ENCODE results near the gene DENND10.
"Not testable (repeated sequence)": the region's sequence is repeated elsewhere in the genome, so short reads cannot be mapped to it uniquely, and the experiment has no call there.

The DENND10 gene

GRCh38 chr10:119135513-119135881 is 31.6 kb downstream of the DENND10 start:
- DNase-seq = peak; percentile 43

- DNase-seq = no peak
These were observed 32.2 kb downstream of the DENND10 start for GRCh38 chr10:119136084-119136483.

DNA sequence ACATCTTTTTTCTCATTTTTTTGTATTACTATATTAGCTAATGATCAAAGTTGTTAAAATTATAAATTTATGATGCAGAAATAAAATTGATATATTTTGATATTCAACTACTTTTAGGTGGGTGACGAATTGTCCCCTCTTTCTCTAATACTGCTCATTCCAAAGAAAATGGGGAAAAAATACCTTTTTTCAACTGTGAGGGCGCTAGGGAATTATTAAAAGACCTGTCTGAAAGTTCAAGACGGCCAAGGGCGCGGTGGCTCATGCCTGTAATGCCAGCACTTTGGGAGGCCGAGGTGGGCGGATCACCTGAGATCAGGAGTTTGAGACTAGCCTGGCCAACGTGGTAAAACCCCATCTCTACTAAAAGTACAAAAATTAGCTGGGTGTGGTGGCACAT is 34.0 kb downstream of the DENND10 start:
- DNase-seq = not testable (repeated sequence)

GRCh38 chr10:119138346-119139306 is 34.7 kb downstream of the DENND10 start:
- no peak for DNase-seq

GRCh38 chr10:119139464-119140067 is 35.7 kb downstream of the DENND10 start:
- no peak for DNase-seq

GRCh38 chr10:119140603-119141245 is 36.8 kb downstream of the DENND10 start:
- DNase-seq = no peak

DNA sequence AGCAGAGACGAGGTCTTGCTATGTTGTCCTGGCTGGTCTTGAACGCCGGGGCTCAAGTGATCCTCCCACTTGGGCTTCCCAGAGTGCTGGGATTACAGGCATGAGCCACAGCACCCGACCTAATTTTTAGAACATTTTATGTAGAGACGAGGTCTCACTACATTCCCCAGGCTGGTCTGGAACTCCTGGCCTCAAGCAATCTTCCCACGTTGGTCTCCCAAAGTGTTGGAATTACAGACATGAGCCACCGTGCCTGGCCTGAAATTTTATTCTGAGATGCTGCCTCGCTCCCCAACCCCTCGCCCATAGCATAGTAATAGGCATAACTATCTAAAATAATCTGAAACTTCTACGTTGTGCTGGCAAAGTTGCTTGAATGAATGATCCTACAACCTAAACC is 39.7 kb downstream of the DENND10 start:
- no peak for DNase-seq

DNA sequence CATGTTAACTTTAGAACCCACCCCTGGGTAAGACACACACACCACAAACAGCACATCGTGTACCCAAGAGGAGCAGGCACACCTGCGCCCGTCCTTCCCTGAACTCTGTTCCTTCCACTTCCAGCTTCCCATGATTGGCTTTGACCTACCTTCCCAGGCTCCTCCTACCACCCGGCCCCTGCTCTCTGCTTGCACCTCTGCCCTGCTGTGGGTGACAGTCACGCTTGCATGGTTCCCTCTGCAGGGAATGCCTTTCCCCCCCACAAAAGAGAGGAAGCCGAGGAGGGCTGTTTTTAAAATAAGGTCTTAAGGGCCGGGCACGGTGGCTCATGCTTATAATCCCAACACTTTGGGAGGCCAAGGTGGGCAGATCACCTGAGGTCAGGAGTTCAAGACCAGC is 45.2 kb downstream of the DENND10 start:
- DNase-seq = no peak

DNA sequence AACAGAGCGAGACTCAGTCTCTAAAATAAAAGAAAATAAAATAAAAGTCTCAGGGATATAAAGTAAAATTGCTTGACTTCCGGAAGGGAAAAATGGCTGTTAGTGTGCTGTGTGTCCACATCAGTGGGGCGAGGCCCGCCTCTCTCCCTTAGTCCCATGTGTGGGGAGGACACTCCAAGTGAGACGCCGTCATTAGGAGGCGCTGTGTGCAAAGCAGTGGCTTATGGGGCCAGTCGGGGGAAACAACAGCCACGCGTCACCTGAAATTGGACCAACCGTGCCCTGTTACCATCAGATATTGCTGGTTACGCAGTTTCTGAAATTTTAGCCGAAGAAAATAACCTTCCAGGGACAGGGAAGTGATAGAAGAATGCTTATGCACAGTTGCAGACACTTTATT is 45.8 kb downstream of the DENND10 start:
- DNase-seq = no peak

DNA sequence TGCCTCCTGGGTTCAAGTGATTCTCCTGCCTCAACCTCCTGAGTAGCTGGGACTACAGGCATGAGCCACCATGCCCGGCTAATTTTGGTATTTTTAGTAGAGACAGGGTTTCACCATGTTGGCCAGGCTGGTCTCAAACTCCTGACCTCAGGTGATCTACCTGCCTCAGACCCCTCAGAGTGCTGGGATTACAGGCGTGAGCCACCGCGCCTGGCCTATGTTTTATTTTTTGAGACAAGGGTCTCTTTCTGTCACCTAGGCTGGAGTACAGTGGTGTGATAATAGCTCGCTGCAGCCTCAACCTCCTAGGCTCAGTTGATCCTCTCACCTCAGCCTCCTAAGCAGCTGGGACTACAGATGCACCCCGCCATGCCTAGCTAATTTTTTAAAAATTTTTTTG is 47.7 kb downstream of the DENND10 start:
- not testable (repeated sequence) for DNase-seq

DNA sequence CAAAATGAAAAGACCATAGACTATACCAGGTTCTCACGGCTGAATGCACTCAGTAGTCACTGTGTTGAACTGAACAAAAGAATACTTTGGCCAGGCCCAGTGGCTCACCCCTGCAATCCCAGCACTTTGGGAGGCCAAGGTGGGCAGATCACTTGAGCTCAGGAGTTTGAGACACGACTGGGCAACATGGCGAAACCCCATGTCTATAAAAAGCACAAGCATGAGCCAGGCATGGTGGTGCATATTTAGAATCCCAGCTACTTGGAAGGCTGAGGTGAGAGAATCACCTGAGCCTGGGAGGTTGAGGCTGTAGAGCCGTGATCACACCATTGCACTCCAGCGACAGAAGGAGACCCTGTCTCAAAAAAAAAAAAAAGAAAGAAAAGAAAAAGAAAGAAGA is 49.1 kb downstream of the DENND10 start:
- DNase-seq = no peak

GRCh38 chr10:119153661-119154060 is 49.7 kb downstream of the DENND10 start:
- DNase-seq = no peak

GRCh38 chr10:119159332-119159731 is 55.4 kb downstream of the DENND10 start:
- no peak for DNase-seq

- no peak for DNase-seq
These were observed 58.0 kb downstream of the DENND10 start for GRCh38 chr10:119161680-119162451.

GRCh38 chr10:119162452-119163092 is 58.7 kb downstream of the DENND10 start:
- DNase-seq = no peak

GRCh38 chr10:119165171-119166117 is 61.5 kb downstream of the DENND10 start, which contains the start of gene SFXN4:
SFXN4 (minus strand) TSS chr10:119165714; CDS start chr10:119165647, 67 bp downstream.
- DNase-seq = peak; percentile 75

DNA sequence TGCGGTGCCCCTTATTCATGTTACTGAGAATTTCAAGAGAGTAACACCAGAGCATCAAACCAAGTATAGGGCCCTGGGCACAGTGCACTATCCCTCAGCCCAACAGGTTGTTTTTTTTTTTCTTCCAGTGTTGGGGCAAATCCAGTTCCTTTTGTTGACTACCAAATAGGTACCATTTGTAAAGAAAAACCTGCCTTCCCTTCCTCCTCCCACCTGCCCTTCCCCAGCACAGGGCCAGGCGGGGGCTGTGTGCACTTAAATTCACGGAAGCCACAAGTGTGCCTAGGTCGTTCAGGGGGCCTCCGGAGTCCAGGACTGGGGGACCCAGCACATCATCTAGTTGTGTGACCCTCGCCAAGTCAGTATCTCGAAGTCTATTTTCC is 62.2 kb downstream of the DENND10 start:
- DNase-seq = no peak

DNA sequence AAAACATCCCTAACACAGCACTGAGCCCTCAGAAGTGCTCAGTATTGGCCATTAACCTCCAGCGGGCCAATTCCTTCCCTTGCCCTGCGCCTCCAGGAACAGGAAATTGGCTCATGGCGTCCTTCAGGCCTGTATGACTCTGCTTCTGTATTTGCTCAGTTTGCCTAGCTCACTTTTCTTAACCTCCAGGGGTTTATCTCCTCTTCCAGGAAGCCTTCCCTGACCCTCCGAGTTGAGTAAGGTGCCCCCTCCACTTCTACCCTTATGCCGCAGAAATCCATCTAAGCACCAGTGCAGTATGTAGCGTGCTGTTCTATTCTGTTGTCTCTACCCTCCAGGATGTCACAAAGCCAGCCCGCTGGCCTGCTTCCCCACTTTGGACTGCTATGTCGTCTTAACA is 62.7 kb downstream of the DENND10 start:
- no peak for DNase-seq

DNA sequence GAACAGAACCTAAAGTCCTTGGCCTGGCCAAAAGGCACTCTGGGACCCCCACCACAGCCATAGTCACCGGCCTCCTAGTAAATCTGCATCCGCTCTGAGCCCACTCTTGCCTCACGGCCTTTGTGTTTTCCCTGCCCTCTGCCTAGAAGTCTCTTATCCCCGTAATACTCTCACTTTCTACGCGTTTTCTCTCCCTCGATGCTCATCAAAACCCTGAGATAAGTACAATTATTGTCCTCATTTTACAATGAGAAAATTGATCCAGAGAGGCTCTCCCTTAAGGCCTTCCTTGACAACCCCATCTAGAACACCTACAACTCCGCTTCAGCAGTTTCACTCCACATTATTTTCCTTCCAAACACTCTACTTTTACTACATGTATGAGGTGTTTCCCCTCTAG is 63.1 kb downstream of the DENND10 start:
- no peak for DNase-seq

DNA sequence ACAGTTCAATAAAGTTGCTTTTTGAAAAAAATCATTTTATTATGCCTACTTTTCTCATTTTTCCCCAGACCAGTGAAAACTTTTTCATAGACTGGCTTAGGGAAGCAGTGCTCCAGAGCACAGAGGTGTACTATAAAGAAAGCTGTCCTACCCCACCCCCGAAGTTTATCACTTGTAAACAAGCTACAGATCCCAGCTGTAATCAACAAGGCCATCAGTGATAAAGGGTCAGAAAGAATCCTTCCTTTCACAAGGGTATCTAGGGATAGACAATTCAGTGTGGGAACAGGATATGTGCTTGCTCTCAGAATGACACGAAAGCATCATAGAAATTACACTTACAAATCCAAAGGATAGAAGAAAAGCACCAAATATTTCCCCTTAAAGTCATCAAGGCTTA is 70.2 kb downstream of the DENND10 start:
- DNase-seq = no peak

DNA sequence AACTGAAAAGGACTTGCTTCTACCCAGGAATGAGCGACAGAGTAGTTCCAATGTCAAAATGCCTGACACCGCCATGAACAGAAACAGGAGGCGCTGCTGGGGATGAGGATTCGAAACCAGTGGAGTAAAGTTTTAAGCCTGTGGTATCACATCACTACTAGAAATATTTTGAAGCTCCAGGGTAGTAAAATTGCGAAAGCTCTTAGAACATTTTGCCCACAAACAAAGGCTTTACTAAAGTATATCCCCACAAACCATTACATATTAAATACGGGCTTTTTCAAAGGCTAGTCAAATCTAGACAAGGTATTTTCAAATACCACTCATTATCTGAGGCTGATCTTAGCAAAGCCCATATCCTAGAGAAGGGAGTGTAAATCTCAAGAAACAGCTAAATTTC is 72.3 kb downstream of the DENND10 start:
- DNase-seq = no peak
